Activated T-cell treated with anti-CD3 and anti-CD28 coated beads, Interleukin-2, amount 50 U/mL, for 24 hours (primary cell): ENCODE results near the gene FXN.

Source experiments
- DNase-seq: peaks from one replicate; pipeline ENCODE4 v3.0.0-alpha.2; 2020
- H3K27ac Mint-ChIP-seq: 2 replicates; pipeline ENCODE4 v1.8.0; 2020; ENCODE audit warnings: mild to moderate bottlenecking, mixed read lengths
- H3K27me3 Mint-ChIP-seq: 2 replicates; pipeline ENCODE4 v1.8.0; 2020; ENCODE audit warnings: mixed read lengths
- H3K36me3 Mint-ChIP-seq: 2 replicates; pipeline ENCODE4 v1.8.0; 2020; ENCODE audit warnings: low read depth, mixed read lengths
- H3K4me1 Mint-ChIP-seq: 2 replicates; pipeline ENCODE4 v1.8.0; 2020; ENCODE audit warnings: low read depth, mixed read lengths
- H3K4me3 Mint-ChIP-seq: 2 replicates; pipeline ENCODE4 v1.8.0; 2020; ENCODE audit warnings: mild to moderate bottlenecking, moderate library complexity, mixed read lengths
- H3K9me3 Mint-ChIP-seq: 2 replicates; pipeline ENCODE4 v1.8.0; 2020; ENCODE audit warnings: mixed read lengths

FXN gene

GRCh38 chr9:69145144-69145715 lies 109.7 kb downstream of the FXN start:
- Mint-ChIP-seq H3K4me3 (no peak overlapping the region), H3K9me3 (no peaks in the 10 kb centered on the region), H3K4me1 (no peaks in the 10 kb centered on the region), H3K27ac (no peak overlapping the region), H3K27me3 (no peaks in the 10 kb centered on the region), H3K36me3 (no peaks in the 10 kb centered on the region)
- no peak for DNase-seq

- Mint-ChIP-seq H3K27ac (no peak overlapping the region), H3K27me3 (no peaks in the 10 kb centered on the region), H3K9me3 (no peaks in the 10 kb centered on the region), H3K4me1 (no peaks in the 10 kb centered on the region), H3K36me3 (no peaks in the 10 kb centered on the region), H3K4me3 (no peak overlapping the region)
- no peak for DNase-seq
Observed at GRCh38 chr9:69147041-69147834, 111.7 kb downstream of the FXN start.

GRCh38 chr9:69149321-69149807 lies 113.8 kb downstream of the FXN start:
- no peaks in the 10 kb centered on the region for H3K36me3 Mint-ChIP-seq
- DNase-seq, result no peak
- no peaks in the 10 kb centered on the region for H3K4me1 Mint-ChIP-seq
- H3K27me3 Mint-ChIP-seq, result no peaks in the 10 kb centered on the region
- H3K9me3 Mint-ChIP-seq, result no peaks in the 10 kb centered on the region
- H3K4me3 Mint-ChIP-seq, result no peak overlapping the region
- no peak overlapping the region for H3K27ac Mint-ChIP-seq
